Jurkat, Clone E6-1 (cell line): ENCODE results near the gene HSPB2.
A peak's percentile ranks its signal among the peaks of the same experiment; 100 is the strongest.

Experiments used
- DNase-seq: peaks from one replicate; pipeline ENCODE4 v3.0.0-alpha.2; 2011; ENCODE audit warnings: low read depth, low spot score
- H3K4me3 ChIP-seq: 2 replicates; pipeline ENCODE4 v1.5.1; 2011; ENCODE audit warnings: mild to moderate bottlenecking, low read length, control low read depth, moderate library complexity

The HSPB2 gene

GRCh38 chr11:111934306-111934705 lies 21.8 kb downstream of the HSPB2 start:
- H3K4me3 ChIP-seq = no peak overlapping the region
- no peak for DNase-seq

GRCh38 chr11:111935317-111936039 lies 22.9 kb downstream of the HSPB2 start:
- no peak for DNase-seq
- H3K4me3 ChIP-seq = no peak overlapping the region

DNA sequence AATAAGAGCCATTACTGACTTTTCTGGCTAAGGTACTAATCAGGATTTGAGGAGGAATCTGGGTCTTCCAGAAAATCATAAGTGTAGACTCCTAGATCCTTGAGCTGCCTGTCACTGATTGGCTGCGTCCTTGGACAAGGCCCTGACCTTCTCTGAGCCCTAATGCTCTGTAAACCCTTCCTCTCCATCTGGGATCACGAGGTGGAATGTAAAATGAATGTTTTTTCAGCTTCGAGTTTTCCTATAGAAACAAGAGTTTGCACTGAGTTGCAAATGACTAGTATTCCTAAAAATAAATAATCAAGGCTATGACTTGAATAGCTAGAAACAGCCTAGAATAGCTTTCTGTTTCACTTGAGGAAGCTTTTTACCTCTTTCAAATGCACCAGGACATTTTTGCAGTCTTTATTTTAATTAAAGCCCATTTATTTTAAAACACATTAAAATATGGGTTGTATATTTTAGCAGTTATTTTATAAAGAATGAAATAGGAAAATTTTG lies 23.6 kb downstream of the HSPB2 start:
- DNase-seq = no peak
- no peak overlapping the region for H3K4me3 ChIP-seq

- no peak for DNase-seq
- H3K4me3 ChIP-seq = no peak overlapping the region
Observed at GRCh38 chr11:111937461-111937769, 24.9 kb downstream of the HSPB2 start.

GRCh38 chr11:111937844-111938243 lies 25.3 kb downstream of the HSPB2 start:
- DNase-seq = no peak
- H3K4me3 ChIP-seq = no peak overlapping the region

GRCh38 chr11:111938687-111939160 lies 26.2 kb downstream of the HSPB2 start:
- no peak for DNase-seq
- H3K4me3 ChIP-seq = no peak overlapping the region

GRCh38 chr11:111939836-111940604 lies 27.5 kb downstream of the HSPB2 start:
- no peak overlapping the region for H3K4me3 ChIP-seq
- DNase-seq = no peak

- no peak for DNase-seq
- no peak overlapping the region for H3K4me3 ChIP-seq
Observed at GRCh38 chr11:111941963-111942362, 29.4 kb downstream of the HSPB2 start.

DNA sequence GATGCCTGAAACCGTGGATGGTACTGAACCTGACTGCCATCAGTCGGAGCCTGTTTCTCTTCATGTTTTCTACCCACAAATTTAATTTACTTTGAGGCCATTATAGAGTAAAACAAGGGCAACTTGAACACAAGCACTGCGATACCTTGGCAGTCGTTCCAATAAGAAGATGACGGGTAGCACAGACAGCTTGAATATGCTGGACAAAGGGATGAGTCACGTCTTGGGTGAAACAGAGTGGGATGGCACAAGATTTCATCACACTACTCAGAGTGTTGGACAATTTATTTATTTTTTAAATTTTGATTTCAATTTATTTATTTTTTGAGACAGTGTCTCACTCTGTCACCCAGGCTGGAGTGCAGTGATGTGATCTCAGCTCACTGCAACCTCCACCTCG lies 30.3 kb downstream of the HSPB2 start:
- H3K4me3 ChIP-seq = no peak overlapping the region
- no peak for DNase-seq

DNA sequence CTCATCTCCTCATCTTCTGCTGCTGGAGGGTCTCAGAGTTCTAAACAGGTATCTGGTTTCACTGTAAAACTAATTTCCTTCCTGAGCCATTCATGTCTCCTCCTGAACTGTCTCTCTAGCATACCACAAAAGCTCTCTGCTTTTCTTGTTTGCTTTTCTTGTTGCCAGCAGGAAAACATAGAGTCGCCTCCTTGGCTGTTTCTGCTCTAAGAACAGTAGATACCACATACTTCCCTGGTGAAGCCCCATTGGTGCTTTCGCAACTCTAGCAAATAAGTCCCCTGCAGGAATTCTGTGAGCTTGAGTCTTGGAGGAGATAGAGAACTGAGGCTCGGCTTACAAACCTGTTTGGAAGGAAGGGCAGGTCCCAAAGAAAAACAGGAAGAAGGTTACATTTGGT lies 31.6 kb downstream of the HSPB2 start:
- no peak overlapping the region for H3K4me3 ChIP-seq
- peak; percentile 53 for DNase-seq

- DNase-seq = no peak
Observed at GRCh38 chr11:111944651-111945051, 32.1 kb downstream of the HSPB2 start.

GRCh38 chr11:111945198-111945597 lies 32.7 kb downstream of the HSPB2 start:
- H3K4me3 ChIP-seq = no peak overlapping the region
- no peak for DNase-seq

More at GRCh38 chr11:111944651-111945051, 32.1 kb downstream of the HSPB2 start:
- no peak overlapping the region for H3K4me3 ChIP-seq

GRCh38 chr11:111946499-111946898 lies 34.0 kb downstream of the HSPB2 start:
- DNase-seq = no peak
- H3K4me3 ChIP-seq = no peak overlapping the region

GRCh38 chr11:111947143-111947542 lies 34.6 kb downstream of the HSPB2 start:
- DNase-seq = no peak
- no peak overlapping the region for H3K4me3 ChIP-seq

- H3K4me3 ChIP-seq = no peak overlapping the region
- no peak for DNase-seq
Observed at GRCh38 chr11:111949519-111950426, 37.2 kb downstream of the HSPB2 start.

DNA sequence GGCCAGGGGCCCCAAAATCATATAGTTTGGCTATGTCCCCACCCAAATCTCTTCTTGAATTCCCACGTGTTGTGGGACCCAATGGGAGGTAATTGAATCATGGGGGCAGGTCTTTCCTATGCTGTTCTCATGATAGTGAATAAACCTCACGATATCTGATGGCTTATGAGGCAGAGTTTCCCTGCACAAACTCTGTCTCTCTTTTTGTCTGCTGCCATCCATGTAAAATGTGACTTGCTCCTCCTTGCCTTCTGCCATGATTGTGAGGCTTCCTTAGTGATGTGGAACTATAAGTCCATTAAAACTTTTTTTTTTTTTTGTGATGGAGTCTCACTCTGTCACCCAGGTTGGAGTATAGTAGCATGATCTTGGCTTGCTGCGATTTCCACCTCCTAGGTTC lies 39.0 kb downstream of the HSPB2 start:
- no peak for DNase-seq
- no peak overlapping the region for H3K4me3 ChIP-seq

GRCh38 chr11:111954154-111954553 lies 41.6 kb downstream of the HSPB2 start:
- H3K4me3 ChIP-seq = no peak overlapping the region
- no peak for DNase-seq

DNA sequence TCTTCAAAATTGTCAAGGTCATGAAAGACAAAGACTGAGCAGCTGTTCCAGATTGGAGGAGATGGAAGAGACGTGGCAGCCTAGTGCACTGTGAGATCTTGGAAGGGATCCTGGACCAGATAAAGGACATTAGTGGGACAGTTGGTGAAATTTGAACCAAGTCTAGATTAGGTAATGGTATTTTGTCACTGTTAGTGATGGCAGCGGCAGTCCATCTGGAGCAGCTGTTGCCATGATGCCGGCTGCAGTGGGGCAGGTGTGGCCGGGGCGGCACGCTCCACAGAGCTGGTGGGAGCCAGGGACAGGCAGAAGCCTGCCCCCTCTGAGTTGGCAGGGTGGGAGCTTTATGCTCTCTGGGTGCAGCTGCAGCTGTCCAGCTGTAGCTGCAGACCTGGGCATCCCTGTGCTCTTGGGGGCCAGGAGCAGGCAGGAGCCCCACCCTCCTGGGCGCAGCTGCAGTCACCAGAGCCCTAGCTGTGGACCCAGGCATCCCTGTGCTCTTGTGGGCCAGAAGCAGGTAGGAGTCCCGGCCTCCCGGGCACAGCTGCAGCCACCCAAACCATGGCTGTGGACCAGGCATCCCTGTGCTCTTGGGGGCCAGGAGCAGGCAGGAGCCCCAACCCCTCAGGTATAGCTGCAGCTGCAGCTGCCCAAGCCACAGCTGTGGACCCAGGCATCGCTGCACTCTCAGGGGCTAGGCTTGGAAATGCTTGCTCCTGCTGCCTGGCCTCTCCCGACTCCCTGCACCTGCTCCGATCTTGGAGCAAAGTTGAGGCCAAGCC lies 45.3 kb downstream of the HSPB2 start:
- no peak for DNase-seq
- H3K4me3 ChIP-seq = no peak overlapping the region

DNA sequence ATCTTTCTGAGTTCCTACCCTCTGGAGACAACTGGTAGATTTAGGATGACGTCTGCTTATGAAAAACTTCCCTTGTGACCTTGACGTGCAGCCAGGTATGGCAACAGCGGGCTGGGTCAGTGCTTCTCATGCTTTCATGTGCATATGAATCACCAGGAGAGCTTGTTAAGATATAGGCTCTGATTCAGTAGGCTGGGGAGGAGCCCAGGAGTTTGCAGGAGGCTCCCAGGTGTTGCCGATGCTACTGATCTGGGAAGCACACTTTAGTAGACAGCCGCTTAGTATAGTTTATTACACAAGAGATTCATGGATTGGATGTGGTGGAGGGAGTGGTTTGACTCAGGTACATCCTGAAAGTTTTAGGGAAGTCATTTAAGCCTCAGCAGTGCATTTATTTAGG lies 48.4 kb downstream of the HSPB2 start:
- no peak overlapping the region for H3K4me3 ChIP-seq
- DNase-seq = no peak
